ENCODE measurements around the gene CDK14. TPM values are rescaled to one million over a fixed set of nuclear protein-coding genes. Genes with fewer than 3 reads are reported as not detected.

CDK14 gene
- total and polyA plus RNA-seq, 2 of the 8 experiments (the other 6 are each of a cell fraction or from before 2014, with no cell fraction given), result 5.5 to 47.3 TPM

GRCh38 chr7:90944021-90944420, 347.9 kb downstream of the CDK14 start:
- no peak for DNase-seq (ENCODE audit: low read depth in 1 of 2, low spot score in 2 of 2)
- Histone ChIP-seq H3K14ac (ENCODE audit: insufficient read length) (no peak overlapping the region), H2BK20ac (ENCODE audit: low read length) (no peak overlapping the region), H3K27ac (ENCODE audit: low read depth, low read length) (no peak overlapping the region), H3K36me3 (ENCODE audit: control insufficient read depth in 2 of 4, insufficient read depth in 4 of 4, low read length in 3 of 4) (no peaks in the 10 kb centered on the region), H3K56ac (replicated peaks; ENCODE audit: insufficient read length, low read depth, low read length) (no peak overlapping the region), H3K4me3 (ENCODE audit: extremely low read depth in 1 of 4, insufficient read depth in 2 of 4, low read depth in 3 of 4, low read length in 4 of 4) (no peak overlapping the region), H2AFZ (ENCODE audit: low read length) (no peak overlapping the region), H3K23ac (ENCODE audit: insufficient read length) (no peak overlapping the region), H4K91ac (replicated peaks; ENCODE audit: insufficient read length, low read length) (no peak overlapping the region), H3K4me2 (ENCODE audit: insufficient read depth in 1 of 2, low read depth in 2 of 2, low read length in 2 of 2) (no peak overlapping the region), H2BK15ac (ENCODE audit: low read length) (no peak overlapping the region), H3K9me3 (ENCODE audit: insufficient read depth in 2 of 2, low read depth in 1 of 2, low read length in 1 of 2) (no peaks in the 10 kb centered on the region), H3K27me3 (replicated peaks in 1 of 4; ENCODE audit: control insufficient read depth in 3 of 4, extremely low read depth in 1 of 4, insufficient read depth in 3 of 4, low read length in 3 of 4) (no peaks in the 10 kb centered on the region), H4K5ac (ENCODE audit: insufficient read length, low read depth, low read length) (no peak overlapping the region), H4K8ac (ENCODE audit: extremely low read depth, insufficient read depth, low read length) (no peak overlapping the region), H3K18ac (ENCODE audit: extremely low read depth, low read length) (no peak overlapping the region), H3K4me1 (replicated peaks in 1 of 4; ENCODE audit: control insufficient read depth in 3 of 4, insufficient read depth in 4 of 4, low read length in 3 of 4) (no peaks in the 10 kb centered on the region), H3K4ac (replicated peaks; ENCODE audit: insufficient read length, low read depth, low read length) (no peak overlapping the region), H2BK120ac (replicated peaks; ENCODE audit: low read depth, low read length) (no peak overlapping the region), H2AK5ac (ENCODE audit: low read depth, low read length) (no peak overlapping the region), H3K79me2 (ENCODE audit: control insufficient read depth in 1 of 2, insufficient read depth in 2 of 2, low read length in 2 of 2) (no peaks in the 10 kb centered on the region), H2BK5ac (ENCODE audit: low read depth, low read length) (no peak overlapping the region), H2BK12ac (ENCODE audit: low read depth, low read length) (no peak overlapping the region), H3K23me2 (ENCODE audit: low read depth, low read length) (no peaks in the 10 kb centered on the region), H4K20me1 (replicated peaks in 1 of 2; ENCODE audit: control insufficient read depth in 1 of 2, insufficient read depth in 2 of 2, low read length in 2 of 2) (no peaks in the 10 kb centered on the region), H3K9ac (replicated peaks in 1 of 4; ENCODE audit: extremely low read depth in 1 of 4, low read depth in 3 of 4, low read length in 3 of 4) (no peak overlapping the region), H3K79me1 (ENCODE audit: low read depth, low read length) (no peaks in the 10 kb centered on the region)
- CTCF ChIA-PET (ENCODE audit: partially characterized antibody), result interaction anchor here (0.9 kb wide), 1 partner anchor 13 kb away, joined by 4 read pairs; no protein-coding TSS in a partner anchor
- FAIRE-seq, result no peak
- 85% methylated on average over 3 of the region's 3 CpGs; no CpG with 5 or more reads in 1 of the 2 experiments for whole genome bisulfite sequencing, 2 experiments (ENCODE audit: extremely low coverage in 1 of 2, insufficient coverage in 1 of 2, insufficient read length in 1 of 2, insufficient replicate concordance in 2 of 2, low coverage in 1 of 2, low lambda C conversion rate in 2 of 2, missing lambda C conversion rate in 1 of 2)
- POLR2A ChIA-PET (ENCODE audit: partially characterized antibody), result interaction anchor here (0.6 kb wide), 1 partner anchor 140 kb away, joined by 3 read pairs; no protein-coding TSS in a partner anchor
- TF ChIP-seq PHF8 (conservative IDR thresholded peaks at IDR 0.05; ENCODE audit: low read depth, low read length) (no peak), SUZ12 (IDR thresholded peaks at IDR 0.05; ENCODE audit: low read length) (no peak), YY1 (IDR thresholded peaks at IDR 0.05; ENCODE audit: low read depth, low read length) (no peak), RFX5 (IDR thresholded peaks at IDR 0.05; ENCODE audit: borderline replicate concordance, low read depth, low read length) (no peak), EZH2 (IDR thresholded peaks at IDR 0.05; ENCODE audit: low read depth, low read length, severe bottlenecking) (no peak), SIX5 (IDR thresholded peaks at IDR 0.05; ENCODE audit: low read depth, low read length) (no peak), USF2 (IDR thresholded peaks at IDR 0.05; ENCODE audit: low read length) (no peak), ASH2L (IDR thresholded peaks at IDR 0.05; ENCODE audit: low read length) (no peak), KDM4A (IDR thresholded peaks at IDR 0.05; ENCODE audit: low read depth, low read length, severe bottlenecking) (no peak), CTBP2 (IDR thresholded peaks at IDR 0.05; ENCODE audit: borderline replicate concordance, insufficient read depth, insufficient read length, low read length) (no peak)
- TF ChIP-seq, protein P1, sequence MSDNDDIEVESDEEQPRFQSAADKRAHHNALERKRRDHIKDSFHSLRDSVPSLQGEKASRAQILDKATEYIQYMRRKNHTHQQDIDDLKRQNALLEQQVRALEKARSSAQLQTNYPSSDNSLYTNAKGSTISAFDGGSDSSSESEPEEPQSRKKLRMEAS (IDR thresholded peaks at IDR 0.05), result no peak
- TF ChIP-seq, protein P2, sequence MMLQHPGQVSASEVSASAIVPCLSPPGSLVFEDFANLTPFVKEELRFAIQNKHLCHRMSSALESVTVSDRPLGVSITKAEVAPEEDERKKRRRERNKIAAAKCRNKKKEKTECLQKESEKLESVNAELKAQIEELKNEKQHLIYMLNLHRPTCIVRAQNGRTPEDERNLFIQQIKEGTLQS (IDR thresholded peaks at IDR 0.05; ENCODE audit: insufficient read depth, low read depth, low read length), result no peak
